H7 (cell line): Measurements from ENCODE around the gene TBR1. TPM values are rescaled to one million over a fixed set of nuclear protein-coding genes. Genes with fewer than 3 reads are reported as not detected.

Source experiments
- DNase-seq: peaks from one replicate; pipeline ENCODE4 v3.0.0; 2012
- H3K27me3 ChIP-seq: 2 replicates; pipeline ENCODE4 v1.6.0; 2011; ENCODE audit warnings: mild to moderate bottlenecking, low read length; ENCODE audit not compliant: control insufficient read depth, insufficient read depth
- H3K36me3 ChIP-seq: replicated peaks from 2 replicates; pipeline ENCODE4 v1.5.1; 2011; ENCODE audit warnings: low read length; ENCODE audit not compliant: control insufficient read depth, insufficient read depth
- H3K4me3 ChIP-seq: 2 replicates; pipeline ENCODE4 v1.5.1; 2011; ENCODE audit warnings: low read depth, mild to moderate bottlenecking, control low read depth, low read length, moderate library complexity; ENCODE audit not compliant: insufficient read depth
- total RNA-seq: library from RNA; depleted of rRNA; stranded (reverse); fragments of >200 nt; shearing (Covaris generic); gene quantifications from 2 replicates; pipeline ENCODE4 v1.2.3, GENCODE V29; 2014

TBR1 gene
- total RNA-seq, 1 experiment from 2014 or later: under 0.01 TPM

DNA sequence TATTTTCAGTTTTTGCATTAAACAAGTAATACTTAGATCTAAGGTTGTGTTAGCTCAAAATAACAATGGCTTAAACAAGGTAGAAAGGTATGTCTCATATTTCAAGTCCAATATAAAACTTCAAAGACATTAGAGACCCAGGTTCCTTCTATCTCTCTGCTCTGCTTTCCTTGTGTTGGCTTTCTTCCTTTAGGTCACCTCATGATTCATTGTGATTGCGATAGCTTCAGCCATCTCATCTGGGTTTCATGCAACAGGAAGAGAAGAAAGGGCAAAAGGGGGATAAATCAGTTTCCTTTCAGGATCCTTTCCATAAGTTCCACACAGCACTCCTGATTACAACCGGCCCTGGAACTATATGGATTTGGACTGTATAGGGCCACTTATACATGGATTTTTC is 16.0 kb upstream of the TBR1 start:
- H3K36me3 ChIP-seq: no peaks in the 10 kb centered on the region
- H3K27me3 ChIP-seq: no peaks in the 10 kb centered on the region
- no peak for DNase-seq
- H3K4me3 ChIP-seq: no peak overlapping the region

DNA sequence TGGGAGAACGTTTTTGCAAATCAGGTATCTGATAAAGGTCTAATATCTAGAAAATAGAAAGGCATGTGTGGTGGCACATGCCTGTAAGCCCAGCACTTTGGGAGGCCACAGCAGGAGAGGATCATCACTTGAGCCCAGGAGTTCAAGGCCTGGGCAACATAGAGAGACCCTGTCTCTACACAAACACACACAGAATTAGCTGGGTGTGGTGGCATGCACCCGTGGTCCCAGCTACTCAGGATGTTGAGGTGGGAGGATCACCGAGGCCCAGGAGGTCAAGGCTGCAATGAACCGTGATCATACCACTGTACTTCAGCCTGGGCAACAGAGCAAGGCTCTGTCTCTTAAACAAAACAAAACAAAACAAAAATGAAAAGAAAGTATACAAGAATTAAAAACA is 13.8 kb upstream of the TBR1 start:
- no peak overlapping the region for H3K4me3 ChIP-seq
- no peaks in the 10 kb centered on the region for H3K27me3 ChIP-seq
- no peak for DNase-seq
- no peaks in the 10 kb centered on the region for H3K36me3 ChIP-seq

GRCh38 chr2:161406316-161406715 is 9.8 kb upstream of the TBR1 start:
- no peak overlapping the region for H3K4me3 ChIP-seq
- no peaks in the 10 kb centered on the region for H3K27me3 ChIP-seq
- H3K36me3 ChIP-seq: no peaks in the 10 kb centered on the region; the same call in 1 of the 2 replicates
- DNase-seq: no peak

- Histone ChIP-seq H3K36me3 (no peaks in the 10 kb centered on the region; the same call in 1 of the 2 replicates), H3K27me3 (no peaks in the 10 kb centered on the region), H3K4me3 (no peak overlapping the region)
- no peak for DNase-seq
Measured at GRCh38 chr2:161407597-161407996, 8.5 kb upstream of the TBR1 start.

DNA sequence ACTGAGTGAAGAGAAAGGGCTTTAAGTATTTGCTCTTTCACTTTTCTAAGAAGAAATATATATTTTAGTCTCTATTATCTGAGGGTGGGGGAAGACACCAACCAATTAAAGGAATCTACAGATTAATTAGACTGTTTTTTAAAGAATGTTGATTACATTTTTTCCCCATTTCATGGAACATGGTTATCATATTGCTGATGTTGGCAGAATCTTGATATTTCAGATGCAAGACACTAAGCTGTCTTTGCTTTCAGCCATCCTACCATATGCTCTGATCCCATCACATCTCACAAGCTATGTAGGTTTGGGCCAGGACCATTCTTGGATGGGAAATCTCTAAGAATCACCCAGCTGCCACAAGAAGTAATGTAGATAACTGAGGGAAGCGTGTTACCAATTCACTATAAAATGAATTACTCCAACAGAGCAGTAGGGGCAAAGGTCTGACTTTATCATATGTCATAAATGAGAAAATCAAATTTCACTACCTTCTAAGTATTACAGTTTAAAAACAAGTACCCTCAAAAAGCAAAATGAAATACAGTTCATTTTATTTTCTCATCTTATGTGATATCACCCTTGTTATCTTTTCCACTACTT is 6.7 kb upstream of the TBR1 start:
- no peak for DNase-seq
- peaks cover 11% of the 10 kb centered on the region for H3K27me3 ChIP-seq
- H3K36me3 ChIP-seq: no peaks in the 10 kb centered on the region; the same call in 1 of the 2 replicates
- H3K4me3 ChIP-seq: no peak overlapping the region

- Histone ChIP-seq H3K36me3 (no peaks in the 10 kb centered on the region; the same call in 1 of the 2 replicates), H3K4me3 (no peak overlapping the region), H3K27me3 (peaks cover 41% of the 10 kb centered on the region)
- no peak for DNase-seq
Measured at GRCh38 chr2:161412346-161412745, 3.8 kb upstream of the TBR1 start.

- Histone ChIP-seq H3K27me3 (peaks cover 61% of the 10 kb centered on the region), H3K4me3 (peak overlapping the region; percentile 45), H3K36me3 (no peaks in the 10 kb centered on the region; the same call in 1 of the 2 replicates)
- DNase-seq: peak; percentile 81
Measured at GRCh38 chr2:161414042-161415033, 1.8 kb upstream of the TBR1 start.

DNA sequence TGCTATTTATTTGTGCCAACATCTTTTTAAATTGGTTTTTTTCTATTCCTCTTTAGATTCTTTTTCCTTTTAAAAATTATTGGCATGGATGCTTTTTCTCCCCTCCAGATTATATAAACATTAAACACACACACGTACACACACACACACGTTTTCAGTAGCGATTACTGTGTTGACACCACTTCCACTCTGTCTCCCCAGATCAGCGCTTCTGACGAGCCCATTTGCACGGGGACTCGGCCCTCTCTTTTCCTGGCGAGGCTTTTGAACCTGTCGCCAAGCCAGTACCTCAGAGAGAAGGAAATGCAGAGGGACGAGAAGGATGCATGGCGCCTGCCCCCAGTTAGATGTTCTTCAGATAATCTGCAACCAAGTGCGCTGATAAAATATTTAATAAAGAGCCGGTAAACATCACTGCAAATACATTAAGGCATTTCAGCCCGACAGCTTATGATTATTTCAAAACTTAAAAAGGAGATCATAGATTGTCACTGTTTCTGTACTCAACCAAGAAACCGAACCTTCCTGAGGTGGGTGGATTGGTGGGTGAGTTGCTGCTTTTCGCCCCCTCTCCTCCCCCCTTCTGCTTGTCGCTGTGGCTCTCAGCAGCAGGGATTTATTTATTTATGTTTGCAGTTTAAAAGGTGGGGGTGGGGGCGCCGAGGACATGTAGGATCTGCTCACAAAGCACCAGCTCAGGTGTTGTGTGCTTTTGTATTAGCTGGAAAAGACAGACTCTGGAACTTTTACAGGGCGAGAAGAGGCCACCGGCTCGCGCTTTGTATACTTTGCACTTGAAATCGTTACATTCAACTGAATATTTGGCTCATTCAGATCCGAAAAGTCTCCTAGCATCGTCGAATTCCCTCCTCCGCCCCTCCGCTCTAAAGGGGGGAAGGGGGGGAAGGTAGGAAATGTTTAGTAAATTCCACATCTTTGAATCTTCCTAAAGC is 787 bp upstream of the TBR1 start:
- DNase-seq: peak; percentile 46
- Histone ChIP-seq H3K4me3 (peak overlapping the region; percentile 45; the same call in 1 of the 2 replicates), H3K27me3 (peaks cover 70% of the 10 kb centered on the region), H3K36me3 (no peaks in the 10 kb centered on the region; the same call in 1 of the 2 replicates)

DNA sequence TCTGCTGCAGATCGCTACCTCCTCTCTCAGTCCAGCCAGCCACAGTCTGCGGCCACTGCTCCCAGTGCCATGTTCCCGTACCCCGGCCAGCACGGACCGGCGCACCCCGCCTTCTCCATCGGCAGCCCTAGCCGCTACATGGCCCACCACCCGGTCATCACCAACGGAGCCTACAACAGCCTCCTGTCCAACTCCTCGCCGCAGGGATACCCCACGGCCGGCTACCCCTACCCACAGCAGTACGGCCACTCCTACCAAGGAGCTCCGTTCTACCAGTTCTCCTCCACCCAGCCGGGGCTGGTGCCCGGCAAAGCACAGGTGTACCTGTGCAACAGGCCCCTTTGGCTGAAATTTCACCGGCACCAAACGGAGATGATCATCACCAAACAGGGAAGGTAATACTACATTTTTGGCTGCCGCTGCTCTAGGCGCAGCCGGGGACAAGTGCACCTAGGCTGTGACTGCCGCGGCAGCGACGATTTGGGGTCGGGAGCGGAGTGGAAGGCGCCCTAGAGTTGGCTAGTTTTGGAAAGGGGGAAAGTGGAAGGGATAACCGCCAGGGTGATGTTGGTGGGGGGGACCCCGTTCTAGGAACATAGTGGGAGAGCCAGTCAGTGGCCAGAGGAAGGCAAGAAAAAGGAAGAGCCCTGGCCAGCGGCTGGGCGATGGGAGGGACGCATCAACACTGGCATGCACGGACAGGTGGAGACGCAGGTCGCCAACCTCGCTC is 776 bp downstream of the TBR1 start:
- no peak overlapping the region; the same call in 1 of the 2 replicates for H3K4me3 ChIP-seq
- H3K27me3 ChIP-seq: peaks cover 86% of the 10 kb centered on the region
- peak; percentile 62 for DNase-seq
- H3K36me3 ChIP-seq: no peaks in the 10 kb centered on the region

DNA sequence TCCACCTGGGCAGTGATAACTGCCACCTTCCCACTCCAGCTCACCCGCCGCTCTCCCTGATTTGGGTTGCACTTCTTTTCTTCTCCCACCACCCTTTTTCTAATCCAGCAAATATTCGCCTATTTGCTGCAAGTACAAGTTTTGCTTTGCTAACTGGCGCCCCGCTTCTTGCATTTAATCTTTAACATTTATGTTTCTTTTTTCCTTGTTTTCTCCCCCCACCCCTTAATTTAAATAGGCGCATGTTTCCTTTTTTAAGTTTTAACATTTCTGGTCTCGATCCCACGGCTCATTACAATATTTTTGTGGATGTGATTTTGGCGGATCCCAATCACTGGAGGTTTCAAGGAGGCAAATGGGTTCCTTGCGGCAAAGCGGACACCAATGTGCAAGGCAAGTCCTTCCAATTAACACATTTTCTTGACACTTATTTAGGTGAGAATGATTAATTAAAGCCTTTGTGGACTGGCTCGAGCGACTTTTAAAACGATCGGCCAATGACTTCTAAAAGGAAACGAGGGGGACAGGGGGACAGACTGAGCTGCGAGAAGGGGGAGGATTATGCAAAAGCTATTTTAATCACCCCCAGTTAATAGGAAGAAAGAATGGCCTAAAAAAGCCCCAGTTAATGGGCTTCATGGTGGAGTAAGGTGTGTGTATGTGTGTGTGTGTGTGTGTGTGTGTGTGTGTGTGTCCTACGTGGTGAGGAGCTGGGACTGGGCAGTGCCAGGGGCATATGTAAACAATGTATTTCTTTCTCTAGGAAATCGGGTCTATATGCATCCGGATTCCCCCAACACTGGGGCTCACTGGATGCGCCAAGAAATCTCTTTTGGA is 1.6 kb downstream of the TBR1 start:
- Histone ChIP-seq H3K4me3 (no peak overlapping the region; the same call in 1 of the 2 replicates), H3K36me3 (no peaks in the 10 kb centered on the region), H3K27me3 (peaks cover 94% of the 10 kb centered on the region)
- DNase-seq: no peak

GRCh38 chr2:161418275-161418714 is 2.2 kb downstream of the TBR1 start:
- H3K27me3 ChIP-seq: peaks cover 98% of the 10 kb centered on the region
- no peaks in the 10 kb centered on the region for H3K36me3 ChIP-seq
- no peak overlapping the region; the same call in 1 of the 2 replicates for H3K4me3 ChIP-seq
- no peak for DNase-seq

- Histone ChIP-seq H3K4me3 (peak overlapping the region; percentile 14; the same call in 1 of the 2 replicates), H3K36me3 (no peaks in the 10 kb centered on the region), H3K27me3 (peaks cover 100% of the 10 kb centered on the region)
- DNase-seq: peak; percentile 82
Measured at GRCh38 chr2:161418715-161419637, 2.9 kb downstream of the TBR1 start.
